HUES6 (cell line): ENCODE measurements around the gene PIR.

Experiments used
- H3K27ac ChIP-seq: 2 replicates; pipeline ENCODE4 v1.7.0; 2013; ENCODE audit warnings: low read depth, mild to moderate bottlenecking, low read length, inconsistent platforms
- H3K27me3 ChIP-seq: 2 replicates; pipeline ENCODE4 v1.6.1; 2013; ENCODE audit warnings: low read length; ENCODE audit not compliant: control insufficient read depth, insufficient read depth
- H3K36me3 ChIP-seq: 2 replicates; pipeline ENCODE4 v1.6.1; 2013; ENCODE audit warnings: low read length; ENCODE audit not compliant: control insufficient read depth, insufficient read depth
- H3K4me1 ChIP-seq: 2 replicates; pipeline ENCODE4 v1.6.1; 2013; ENCODE audit warnings: low read length; ENCODE audit not compliant: control insufficient read depth, insufficient read depth
- H3K4me3 ChIP-seq: 2 replicates; pipeline ENCODE4 v1.5.1; 2013; ENCODE audit warnings: low read depth, low read length
- H3K9ac ChIP-seq: one replicate; pipeline ENCODE4 v1.6.1; 2013; ENCODE audit warnings: mild to moderate bottlenecking, low read length
- H3K9me3 ChIP-seq: 2 replicates; pipeline ENCODE4 v1.6.1; 2013; ENCODE audit warnings: low read depth, low read length; ENCODE audit not compliant: control insufficient read depth, insufficient read depth

The PIR gene

GRCh38 chrX:15356444-15356843 lies 136.7 kb downstream of the PIR start:
- H3K9ac ChIP-seq, result no peak overlapping the region
- no peaks in the 10 kb centered on the region for H3K36me3 ChIP-seq
- H3K27me3 ChIP-seq, result peaks cover 24% of the 10 kb centered on the region; the same call in 1 of the 2 replicates
- H3K4me1 ChIP-seq, result no peaks in the 10 kb centered on the region
- no peak overlapping the region for H3K4me3 ChIP-seq
- H3K9me3 ChIP-seq, result no peaks in the 10 kb centered on the region
- H3K27ac ChIP-seq, result no peak overlapping the region

GRCh38 chrX:15350329-15350996 lies 142.7 kb downstream of the PIR start:
- Histone ChIP-seq H3K36me3 (no peaks in the 10 kb centered on the region), H3K4me3 (no peak overlapping the region), H3K9ac (no peak overlapping the region), H3K27ac (no peak overlapping the region), H3K9me3 (no peaks in the 10 kb centered on the region), H3K27me3 (peaks cover 30% of the 10 kb centered on the region), H3K4me1 (no peaks in the 10 kb centered on the region)

GRCh38 chrX:15349046-15349445 lies 144.1 kb downstream of the PIR start:
- Histone ChIP-seq H3K4me1 (peaks cover under 1% of the 10 kb centered on the region; the same call in 1 of the 2 replicates), H3K27me3 (peaks cover 38% of the 10 kb centered on the region), H3K36me3 (no peaks in the 10 kb centered on the region), H3K27ac (no peak overlapping the region), H3K9ac (no peak overlapping the region), H3K9me3 (no peaks in the 10 kb centered on the region), H3K4me3 (no peak overlapping the region)

GRCh38 chrX:15345976-15346375 lies 147.2 kb downstream of the PIR start:
- peaks cover 52% of the 10 kb centered on the region for H3K27me3 ChIP-seq
- no peak overlapping the region for H3K4me3 ChIP-seq
- no peak overlapping the region for H3K27ac ChIP-seq
- H3K9me3 ChIP-seq, result no peaks in the 10 kb centered on the region
- H3K9ac ChIP-seq, result no peak overlapping the region
- no peaks in the 10 kb centered on the region for H3K36me3 ChIP-seq
- H3K4me1 ChIP-seq, result peaks cover 3% of the 10 kb centered on the region; the same call in 1 of the 2 replicates

- Histone ChIP-seq H3K27ac (no peak overlapping the region), H3K36me3 (no peaks in the 10 kb centered on the region), H3K9me3 (no peaks in the 10 kb centered on the region), H3K27me3 (peaks cover 60% of the 10 kb centered on the region), H3K4me3 (no peak overlapping the region), H3K4me1 (peaks cover 3% of the 10 kb centered on the region; the same call in 1 of the 2 replicates), H3K9ac (no peak overlapping the region)
These were observed 149.0 kb downstream of the PIR start for GRCh38 chrX:15344106-15344505.

- Histone ChIP-seq H3K9ac (no peak overlapping the region), H3K36me3 (no peaks in the 10 kb centered on the region), H3K27me3 (peaks cover 62% of the 10 kb centered on the region), H3K27ac (no peak overlapping the region), H3K4me3 (no peak overlapping the region), H3K9me3 (no peaks in the 10 kb centered on the region), H3K4me1 (peaks cover 3% of the 10 kb centered on the region; the same call in 1 of the 2 replicates)
These were observed 150.1 kb downstream of the PIR start for GRCh38 chrX:15343075-15343476.

- Histone ChIP-seq H3K4me1 (peaks cover 3% of the 10 kb centered on the region; the same call in 1 of the 2 replicates), H3K36me3 (no peaks in the 10 kb centered on the region), H3K9me3 (no peaks in the 10 kb centered on the region), H3K27ac (no peak overlapping the region), H3K9ac (no peak overlapping the region), H3K27me3 (peaks cover 62% of the 10 kb centered on the region), H3K4me3 (no peak overlapping the region)
These were observed 152.3 kb downstream of the PIR start for GRCh38 chrX:15340867-15341266.

- Histone ChIP-seq H3K27me3 (peaks cover 33% of the 10 kb centered on the region), H3K4me1 (no peaks in the 10 kb centered on the region), H3K9me3 (no peaks in the 10 kb centered on the region), H3K4me3 (peak overlapping the region; percentile 85), H3K9ac (no peak overlapping the region), H3K27ac (no peak overlapping the region), H3K36me3 (peaks cover 10% of the 10 kb centered on the region)
These were observed 157.1 kb downstream of the PIR start for GRCh38 chrX:15336023-15336413.

GRCh38 chrX:15335135-15336022 lies 157.8 kb downstream of the PIR start, which contains the start of gene PIGA:
TSS of gene PIGA (minus strand) at chrX:15335523. CDS start at chrX:15331930, 3,593 bp downstream.
- peaks cover 13% of the 10 kb centered on the region for H3K36me3 ChIP-seq
- peak within 1 kb of the TSS; percentile 73 for H3K9ac ChIP-seq
- peaks cover 31% of the 10 kb centered on the region for H3K27me3 ChIP-seq
- H3K4me1 ChIP-seq, result no peaks in the 10 kb centered on the region
- no peaks in the 10 kb centered on the region for H3K9me3 ChIP-seq
- H3K4me3 ChIP-seq, result peak within 1 kb of the TSS; percentile 85
- H3K27ac ChIP-seq, result peak within 1 kb of the TSS; percentile 51; the same call in 1 of the 2 replicates
